ENCODE measurements around the gene FAM111A.
"Not testable (repeated sequence)": the region's sequence is repeated elsewhere in the genome, so short reads cannot be mapped to it uniquely, and the experiment has no call there.

DNA sequence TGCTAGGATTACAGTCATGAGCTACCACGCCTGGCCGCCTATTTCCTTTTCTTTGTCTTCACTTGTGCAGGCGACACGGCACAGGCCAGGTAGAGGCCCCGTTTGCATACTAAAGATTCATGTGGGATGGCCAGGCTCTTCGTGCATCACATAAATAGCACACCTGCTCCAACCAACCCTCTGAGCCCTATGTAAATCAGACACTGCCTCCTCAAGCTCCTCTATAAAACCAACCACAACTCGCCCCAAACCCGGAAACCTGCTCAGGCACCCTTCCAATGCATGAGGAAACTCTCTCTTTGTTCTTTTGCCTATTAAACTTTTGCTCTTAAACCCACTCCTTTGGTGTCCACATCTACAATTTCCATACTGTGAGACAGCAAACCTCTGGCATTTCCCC is 44.7 kb upstream of the FAM111A start:
- TF ChIP-seq, protein P1, sequence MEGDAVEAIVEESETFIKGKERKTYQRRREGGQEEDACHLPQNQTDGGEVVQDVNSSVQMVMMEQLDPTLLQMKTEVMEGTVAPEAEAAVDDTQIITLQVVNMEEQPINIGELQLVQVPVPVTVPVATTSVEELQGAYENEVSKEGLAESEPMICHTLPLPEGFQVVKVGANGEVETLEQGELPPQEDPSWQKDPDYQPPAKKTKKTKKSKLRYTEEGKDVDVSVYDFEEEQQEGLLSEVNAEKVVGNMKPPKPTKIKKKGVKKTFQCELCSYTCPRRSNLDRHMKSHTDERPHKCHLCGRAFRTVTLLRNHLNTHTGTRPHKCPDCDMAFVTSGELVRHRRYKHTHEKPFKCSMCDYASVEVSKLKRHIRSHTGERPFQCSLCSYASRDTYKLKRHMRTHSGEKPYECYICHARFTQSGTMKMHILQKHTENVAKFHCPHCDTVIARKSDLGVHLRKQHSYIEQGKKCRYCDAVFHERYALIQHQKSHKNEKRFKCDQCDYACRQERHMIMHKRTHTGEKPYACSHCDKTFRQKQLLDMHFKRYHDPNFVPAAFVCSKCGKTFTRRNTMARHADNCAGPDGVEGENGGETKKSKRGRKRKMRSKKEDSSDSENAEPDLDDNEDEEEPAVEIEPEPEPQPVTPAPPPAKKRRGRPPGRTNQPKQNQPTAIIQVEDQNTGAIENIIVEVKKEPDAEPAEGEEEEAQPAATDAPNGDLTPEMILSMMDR (IDR thresholded peaks at IDR 0.05), result not testable (repeated sequence)
- TF ChIP-seq KDM1A (IDR thresholded peaks at IDR 0.05; ENCODE audit: low read depth); POLR2A (IDR thresholded peaks at IDR 0.05; ENCODE audit: low read length); CHD4 (IDR thresholded peaks at IDR 0.05; ENCODE audit: borderline replicate concordance); FOXS1 (CRISPR knock-in tag; IDR thresholded peaks at IDR 0.05); PBX3 (IDR thresholded peaks at IDR 0.05); SREBF2 (IDR thresholded peaks at IDR 0.05); RCOR1 (IDR thresholded peaks at IDR 0.05; ENCODE audit: low read depth, low read length); USF2 (IDR thresholded peaks at IDR 0.05); HEYL (CRISPR knock-in tag; IDR thresholded peaks at IDR 0.05): not testable (repeated sequence)
- TF ChIP-seq, protein P2, sequence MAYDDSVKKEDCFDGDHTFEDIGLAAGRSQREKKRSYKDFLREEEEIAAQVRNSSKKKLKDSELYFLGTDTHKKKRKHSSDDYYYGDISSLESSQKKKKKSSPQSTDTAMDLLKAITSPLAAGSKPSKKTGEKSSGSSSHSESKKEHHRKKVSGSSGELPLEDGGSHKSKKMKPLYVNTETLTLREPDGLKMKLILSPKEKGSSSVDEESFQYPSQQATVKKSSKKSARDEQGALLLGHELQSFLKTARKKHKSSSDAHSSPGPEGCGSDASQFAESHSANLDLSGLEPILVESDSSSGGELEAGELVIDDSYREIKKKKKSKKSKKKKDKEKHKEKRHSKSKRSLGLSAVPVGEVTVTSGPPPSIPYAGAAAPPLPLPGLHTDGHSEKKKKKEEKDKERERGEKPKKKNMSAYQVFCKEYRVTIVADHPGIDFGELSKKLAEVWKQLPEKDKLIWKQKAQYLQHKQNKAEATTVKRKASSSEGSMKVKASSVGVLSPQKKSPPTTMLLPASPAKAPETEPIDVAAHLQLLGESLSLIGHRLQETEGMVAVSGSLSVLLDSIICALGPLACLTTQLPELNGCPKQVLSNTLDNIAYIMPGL (CRISPR knock-in tag; IDR thresholded peaks at IDR 0.05; ENCODE audit: borderline replicate concordance), result not testable (repeated sequence)
- TF ChIP-seq, protein P3, sequence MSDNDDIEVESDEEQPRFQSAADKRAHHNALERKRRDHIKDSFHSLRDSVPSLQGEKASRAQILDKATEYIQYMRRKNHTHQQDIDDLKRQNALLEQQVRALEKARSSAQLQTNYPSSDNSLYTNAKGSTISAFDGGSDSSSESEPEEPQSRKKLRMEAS (IDR thresholded peaks at IDR 0.05), result not testable (repeated sequence)
